ENCODE measurements around the gene ZMAT5.

DNA sequence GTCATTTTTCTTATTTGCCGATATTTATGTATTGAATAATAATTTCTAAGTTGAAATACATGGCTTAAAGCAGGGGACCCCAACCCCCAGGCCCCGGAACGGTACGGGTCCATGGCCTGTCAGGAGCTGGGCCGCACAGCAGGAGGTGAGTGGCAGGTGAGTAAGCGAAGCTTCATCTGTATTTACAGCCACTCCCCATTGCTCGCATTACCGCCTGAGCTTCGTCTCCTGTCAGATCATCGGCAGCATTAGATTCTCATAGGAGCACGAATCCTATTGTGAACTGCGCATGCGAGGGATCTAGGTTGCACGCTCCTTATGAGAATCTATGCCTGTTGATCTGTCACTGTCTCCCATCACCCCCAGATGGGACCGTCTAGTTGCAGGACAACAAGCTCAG is 4.5 kb downstream of the ZMAT5 start:
- TF ChIP-seq, protein P1, sequence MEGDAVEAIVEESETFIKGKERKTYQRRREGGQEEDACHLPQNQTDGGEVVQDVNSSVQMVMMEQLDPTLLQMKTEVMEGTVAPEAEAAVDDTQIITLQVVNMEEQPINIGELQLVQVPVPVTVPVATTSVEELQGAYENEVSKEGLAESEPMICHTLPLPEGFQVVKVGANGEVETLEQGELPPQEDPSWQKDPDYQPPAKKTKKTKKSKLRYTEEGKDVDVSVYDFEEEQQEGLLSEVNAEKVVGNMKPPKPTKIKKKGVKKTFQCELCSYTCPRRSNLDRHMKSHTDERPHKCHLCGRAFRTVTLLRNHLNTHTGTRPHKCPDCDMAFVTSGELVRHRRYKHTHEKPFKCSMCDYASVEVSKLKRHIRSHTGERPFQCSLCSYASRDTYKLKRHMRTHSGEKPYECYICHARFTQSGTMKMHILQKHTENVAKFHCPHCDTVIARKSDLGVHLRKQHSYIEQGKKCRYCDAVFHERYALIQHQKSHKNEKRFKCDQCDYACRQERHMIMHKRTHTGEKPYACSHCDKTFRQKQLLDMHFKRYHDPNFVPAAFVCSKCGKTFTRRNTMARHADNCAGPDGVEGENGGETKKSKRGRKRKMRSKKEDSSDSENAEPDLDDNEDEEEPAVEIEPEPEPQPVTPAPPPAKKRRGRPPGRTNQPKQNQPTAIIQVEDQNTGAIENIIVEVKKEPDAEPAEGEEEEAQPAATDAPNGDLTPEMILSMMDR (IDR thresholded peaks at IDR 0.05; ENCODE audit: low read length), result no peak
- TF ChIP-seq EZH2phosphoT487 (IDR thresholded peaks at IDR 0.05; ENCODE audit: low read length) (no peak), EZH2 (optimal IDR thresholded peaks at IDR 0.05; ENCODE audit: low read depth, low read length) (no peak)

All from MM.1S (cell line).